Neuronal stem cell (in vitro differentiated cells): ENCODE data around the gene CLASP1.

Experiments
- DNase-seq: peaks from one replicate; pipeline ENCODE4 v3.0.0-alpha.2; 2013; ENCODE audit warnings: low spot score
- H2AFZ ChIP-seq: one replicate; pipeline ENCODE4 v1.6.1; 2013; ENCODE audit warnings: mild to moderate bottlenecking, low read length, inconsistent platforms
- H2AK5ac ChIP-seq: 2 replicates; pipeline ENCODE4 v1.6.1; 2013; ENCODE audit warnings: low read depth, mild to moderate bottlenecking, inconsistent platforms, low read length, moderate library complexity, mixed read lengths
- H2BK120ac ChIP-seq: 2 replicates; pipeline ENCODE4 v1.6.1; 2013; ENCODE audit warnings: low read depth, mild to moderate bottlenecking, inconsistent platforms, low read length, moderate library complexity, mixed read lengths
- H2BK12ac ChIP-seq: one replicate; pipeline ENCODE4 v1.6.1; 2013; ENCODE audit warnings: low read length, inconsistent platforms
- H2BK15ac ChIP-seq: 2 replicates; pipeline ENCODE4 v1.6.1; 2013; ENCODE audit warnings: mild to moderate bottlenecking, low read length, inconsistent platforms, mixed read lengths
- H2BK5ac ChIP-seq: one replicate; pipeline ENCODE4 v1.6.1; 2013; ENCODE audit warnings: inconsistent platforms, mild to moderate bottlenecking, low read length, moderate library complexity
- H3K14ac ChIP-seq: one replicate; pipeline ENCODE4 v1.6.1; 2013; ENCODE audit warnings: low read length, inconsistent platforms
- H3K18ac ChIP-seq: 2 replicates; pipeline ENCODE4 v1.6.1; 2013; ENCODE audit warnings: low read length, inconsistent platforms
- H3K23ac ChIP-seq: 2 replicates; pipeline ENCODE4 v1.6.1; 2013; ENCODE audit warnings: low read depth, mild to moderate bottlenecking, mixed read lengths, low read length, inconsistent platforms; ENCODE audit not compliant: poor library complexity
- H3K27ac ChIP-seq: replicated peaks from 3 replicates; pipeline ENCODE4 v1.5.1; 2013; ENCODE audit warnings: low read length, inconsistent platforms
- H3K27me3 ChIP-seq, 3 experiments: 2 replicates each; pipeline ENCODE4 v1.6.1; 2013; ENCODE audit warnings: low read length in 3 of 3, mild to moderate bottlenecking in 2 of 3, inconsistent platforms in 1 of 3, low read depth in 1 of 3, mixed read lengths in 1 of 3, moderate library complexity in 1 of 3; ENCODE audit not compliant: control insufficient read depth in 3 of 3, insufficient read depth in 3 of 3
- H3K36me3 ChIP-seq, 2 donors: replicated peaks in 1 of 2; 2 replicates each; pipeline ENCODE4 v1.6.1; 2013; ENCODE audit warnings: low read length in 2 of 2; ENCODE audit not compliant: control insufficient read depth in 2 of 2, insufficient read depth in 2 of 2
- H3K4ac ChIP-seq: 2 replicates; pipeline ENCODE4 v1.6.1; 2013; ENCODE audit warnings: inconsistent platforms, mild to moderate bottlenecking, low read length, moderate library complexity
- H3K4me1 ChIP-seq, 2 donors: 1 replicate in 1 of 2; 2 replicates in 1 of 2; pipeline ENCODE4 v1.6.1; 2013; ENCODE audit warnings: low read length in 2 of 2, low read depth in 1 of 2; ENCODE audit not compliant: control insufficient read depth in 2 of 2, insufficient read depth in 1 of 2
- H3K4me2 ChIP-seq: one replicate; pipeline ENCODE4 v1.6.1; 2013; ENCODE audit warnings: mild to moderate bottlenecking, low read length, inconsistent platforms; ENCODE audit not compliant: insufficient read depth, poor library complexity, severe bottlenecking
- H3K4me3 ChIP-seq, 2 donors: 2 replicates each; pipeline ENCODE4 v1.5.1; 2013; ENCODE audit warnings: low read length in 2 of 2, mild to moderate bottlenecking in 2 of 2, inconsistent platforms in 1 of 2, moderate library complexity in 1 of 2
- H3K79me1 ChIP-seq: one replicate; pipeline ENCODE4 v1.6.1; 2013; ENCODE audit warnings: low read depth, mild to moderate bottlenecking, inconsistent platforms, low read length, moderate library complexity
- H3K9ac ChIP-seq: one replicate; pipeline ENCODE4 v1.6.1; 2013; ENCODE audit warnings: mild to moderate bottlenecking, low read depth, low read length, inconsistent platforms; ENCODE audit not compliant: poor library complexity
- H3K9me3 ChIP-seq, 2 donors: replicated peaks in 1 of 2; 2 replicates each; pipeline versions ENCODE3 to v1.6.1; 2013; ENCODE audit warnings: low read length in 2 of 2, mild to moderate bottlenecking in 2 of 2, inconsistent platforms in 1 of 2, low read depth in 1 of 2, mixed read lengths in 1 of 2, moderate library complexity in 1 of 2; ENCODE audit not compliant: control insufficient read depth in 2 of 2, insufficient read depth in 1 of 2
- H4K8ac ChIP-seq: one replicate; pipeline ENCODE4 v1.6.1; 2013; ENCODE audit warnings: low read depth, mild to moderate bottlenecking, inconsistent platforms, low read length, moderate library complexity
- H4K91ac ChIP-seq: one replicate; pipeline ENCODE4 v1.6.1; 2013; ENCODE audit warnings: low read length, low read depth, mild to moderate bottlenecking, inconsistent platforms; ENCODE audit not compliant: poor library complexity
- WGBS, 2 donors: extraction: QIAGEN DNeasy Blood & Tissue Kit; methylation state at CpG; one replicate each; pipeline ENCODE4 v1.1.7; 2013; ENCODE audit warnings: missing lambda C conversion rate in 2 of 2, mixed read lengths in 1 of 2; ENCODE audit not compliant: insufficient read length in 2 of 2, insufficient replicate concordance in 1 of 2; ENCODE audit errors: extremely low coverage in 2 of 2; 5-methylcytosine and 5-hydroxymethylcytosine counted together

Gene CLASP1

DNA sequence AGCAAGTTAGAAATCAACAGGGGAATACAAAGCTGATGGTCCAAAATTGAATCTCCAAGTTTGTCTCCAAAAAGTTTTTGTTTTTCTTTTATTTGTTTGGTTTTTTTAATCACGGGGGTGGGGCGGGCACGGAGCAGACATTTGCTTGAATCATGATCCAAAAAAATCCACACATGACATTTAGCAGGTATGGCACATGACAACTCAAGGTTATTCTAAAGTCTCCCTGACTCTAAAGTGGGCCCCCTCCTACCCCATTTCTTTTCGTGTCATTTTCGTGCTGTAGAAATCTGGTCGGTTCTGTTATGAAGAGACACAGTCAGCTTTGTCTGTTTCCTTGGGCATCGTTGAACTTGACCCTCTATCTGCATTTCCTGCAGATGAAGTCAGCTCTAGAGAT lies 104.0 kb downstream of the CLASP1 start:
- DNase-seq: no peak
- H2AFZ ChIP-seq: no peak overlapping the region
- H3K79me1 ChIP-seq: peaks cover 4% of the 10 kb centered on the region
- no peak overlapping the region for H3K4me2 ChIP-seq
- no peak overlapping the region for H3K18ac ChIP-seq
- WGBS, 2 donors: no CpG with 5 or more reads among the region's 7 CpGs
- H3K23ac ChIP-seq: no peak overlapping the region
- H2BK12ac ChIP-seq: no peak overlapping the region
- peaks cover 0 to 3% of the 10 kb centered on the region in 2 donors for H3K4me1 ChIP-seq
- H3K27me3 ChIP-seq: no peaks in the 10 kb centered on the region
- H3K9ac ChIP-seq: no peak overlapping the region
- H3K27ac ChIP-seq: no peak overlapping the region
- H3K4ac ChIP-seq: no peak overlapping the region
- no peak overlapping the region for H3K4me3 ChIP-seq
- H2BK120ac ChIP-seq: no peak overlapping the region
- no peak overlapping the region for H3K14ac ChIP-seq
- H2BK15ac ChIP-seq: no peak overlapping the region
- no peaks in the 10 kb centered on the region for H3K36me3 ChIP-seq
- H2AK5ac ChIP-seq: no peak overlapping the region
- H4K91ac ChIP-seq: no peak overlapping the region
- H4K8ac ChIP-seq: no peak overlapping the region
- H2BK5ac ChIP-seq: no peak overlapping the region
- peaks cover 2 to 13% of the 10 kb centered on the region in 2 donors for H3K9me3 ChIP-seq

DNA sequence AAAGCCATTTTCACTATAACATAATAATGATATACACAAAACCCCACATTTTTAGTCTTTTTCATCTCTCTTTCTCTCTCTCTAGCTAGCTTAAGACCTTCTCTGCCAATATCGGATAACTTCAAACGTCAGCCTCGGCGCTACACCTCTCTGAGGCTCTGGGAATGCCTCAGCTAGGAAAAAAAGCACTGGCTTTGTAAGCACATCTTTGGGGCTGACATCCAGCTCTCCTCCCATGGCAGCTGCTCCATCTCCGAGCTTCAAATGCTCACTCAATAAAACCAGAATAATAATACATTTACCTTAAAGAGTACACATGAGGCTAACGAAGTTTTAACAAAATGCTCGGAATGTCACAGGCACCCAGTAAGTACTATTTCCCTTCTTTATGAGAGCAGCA lies 107.8 kb downstream of the CLASP1 start:
- no peak overlapping the region for H2AFZ ChIP-seq
- H3K79me1 ChIP-seq: peaks cover 1% of the 10 kb centered on the region
- no peak overlapping the region for H2BK120ac ChIP-seq
- no peak overlapping the region for H3K18ac ChIP-seq
- no peak overlapping the region for H3K14ac ChIP-seq
- H2AK5ac ChIP-seq: no peak overlapping the region
- H3K4me3 ChIP-seq: no peak overlapping the region
- no peaks in the 10 kb centered on the region for H3K27me3 ChIP-seq
- H3K9ac ChIP-seq: no peak overlapping the region
- H3K27ac ChIP-seq: no peak overlapping the region
- no peak overlapping the region for H4K8ac ChIP-seq
- H2BK12ac ChIP-seq: no peak overlapping the region
- H2BK5ac ChIP-seq: no peak overlapping the region
- H4K91ac ChIP-seq: no peak overlapping the region
- no CpG with 5 or more reads among the region's 7 CpGs for WGBS, 2 donors
- H3K4me1 ChIP-seq: peaks cover 1 to 3% of the 10 kb centered on the region in 2 donors
- no peak overlapping the region for H3K4me2 ChIP-seq
- H3K9me3 ChIP-seq: no peaks in the 10 kb centered on the region
- H3K4ac ChIP-seq: no peak overlapping the region
- no peak overlapping the region for H2BK15ac ChIP-seq
- DNase-seq: no peak
- H3K36me3 ChIP-seq: no peaks in the 10 kb centered on the region
- H3K23ac ChIP-seq: no peak overlapping the region

DNA sequence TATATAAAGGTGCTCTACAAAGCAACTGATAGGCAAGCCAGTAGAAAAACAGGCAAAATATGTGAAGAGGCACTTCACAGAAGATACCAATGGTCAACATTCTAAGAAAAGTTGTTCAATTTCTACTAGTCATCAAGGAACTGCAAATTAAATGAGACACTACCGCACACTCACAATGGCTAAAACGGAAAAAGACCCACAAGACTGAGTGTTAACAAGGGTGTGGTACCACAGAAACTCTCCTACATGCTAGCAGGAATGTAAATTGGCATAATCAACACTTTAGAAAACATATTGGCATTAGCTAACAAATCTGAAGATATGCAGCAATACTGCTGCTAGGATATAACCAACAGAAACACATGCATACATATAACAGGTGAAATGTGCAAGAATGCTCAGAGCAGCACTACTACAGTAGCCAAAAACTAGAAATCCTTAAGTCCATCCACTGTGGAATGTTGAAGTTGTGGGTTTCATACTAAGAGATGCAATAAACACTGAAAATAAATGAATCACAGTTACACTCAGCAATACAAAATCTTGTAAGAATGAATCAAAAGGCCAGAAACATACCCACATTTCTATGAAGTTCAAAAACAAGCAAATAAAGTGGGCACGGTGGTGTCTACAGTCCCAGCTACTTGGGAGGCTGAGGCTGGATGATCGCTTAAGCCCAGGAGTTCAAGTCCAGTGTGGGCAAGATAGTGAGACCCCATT lies 109.4 kb downstream of the CLASP1 start:
- no peak overlapping the region for H2AK5ac ChIP-seq
- no peak overlapping the region for H2BK120ac ChIP-seq
- no peak overlapping the region for H3K4me3 ChIP-seq
- H2BK15ac ChIP-seq: no peak overlapping the region
- H3K4me1 ChIP-seq: peaks cover 3 to 5% of the 10 kb centered on the region in 2 donors
- no peak overlapping the region for H3K23ac ChIP-seq
- H3K4ac ChIP-seq: no peak overlapping the region
- H3K36me3 ChIP-seq: no peaks in the 10 kb centered on the region
- no peak overlapping the region for H2AFZ ChIP-seq
- no peak overlapping the region for H3K18ac ChIP-seq
- H2BK12ac ChIP-seq: no peak overlapping the region
- peaks cover 1% of the 10 kb centered on the region for H3K79me1 ChIP-seq
- H3K9me3 ChIP-seq: no peaks in the 10 kb centered on the region
- H3K27ac ChIP-seq: no peak overlapping the region
- H3K9ac ChIP-seq: no peak overlapping the region
- no peak overlapping the region for H2BK5ac ChIP-seq
- no peak for DNase-seq
- H4K8ac ChIP-seq: no peak overlapping the region
- WGBS, 2 donors: no CpG with 5 or more reads among the region's 4 CpGs
- H3K4me2 ChIP-seq: no peak overlapping the region
- H3K27me3 ChIP-seq: no peaks in the 10 kb centered on the region
- no peak overlapping the region for H4K91ac ChIP-seq
- no peak overlapping the region for H3K14ac ChIP-seq

DNA sequence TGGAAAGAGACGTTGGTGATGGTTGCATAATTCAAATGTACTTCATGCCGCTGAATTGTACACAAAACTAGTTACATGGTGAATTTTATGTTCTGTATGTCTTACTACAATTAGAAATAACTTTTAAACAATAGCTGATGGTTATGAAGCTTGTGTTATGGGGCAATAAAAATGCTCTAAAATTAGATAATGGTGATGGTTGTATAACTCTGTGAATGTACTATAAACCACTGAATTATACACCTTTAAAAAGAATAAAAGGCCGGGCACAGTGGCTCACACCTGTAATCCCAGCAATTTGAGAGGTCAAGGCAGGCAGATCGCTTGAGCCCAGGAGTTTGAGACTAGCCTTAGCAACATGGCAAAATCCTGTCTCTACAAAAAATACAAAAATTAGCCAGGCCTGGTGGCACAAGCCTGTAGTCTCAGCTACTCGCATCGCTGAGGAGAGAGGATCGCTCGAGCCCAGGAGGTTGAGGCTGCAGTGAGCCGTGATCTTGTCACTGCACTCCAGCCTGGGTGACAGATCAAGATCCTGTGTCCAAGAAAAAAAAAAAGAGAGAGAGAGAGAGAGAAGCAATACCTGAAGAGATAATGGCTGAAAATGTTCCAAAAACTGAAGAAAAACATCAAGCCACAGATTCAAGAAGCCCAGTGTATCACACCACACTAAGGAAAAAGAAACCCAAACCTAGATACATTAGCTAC lies 112.3 kb downstream of the CLASP1 start:
- no peak overlapping the region for H3K4ac ChIP-seq
- H3K4me3 ChIP-seq: no peak overlapping the region
- no peak overlapping the region for H3K9ac ChIP-seq
- no peak overlapping the region for H3K23ac ChIP-seq
- no peak overlapping the region for H4K91ac ChIP-seq
- no peak overlapping the region for H2BK12ac ChIP-seq
- no peak overlapping the region for H3K4me2 ChIP-seq
- no peak overlapping the region for H2BK5ac ChIP-seq
- H3K18ac ChIP-seq: no peak overlapping the region
- no peak overlapping the region for H4K8ac ChIP-seq
- no peak overlapping the region for H2AK5ac ChIP-seq
- H3K27me3 ChIP-seq: no peaks in the 10 kb centered on the region
- no peak overlapping the region for H3K27ac ChIP-seq
- no peak overlapping the region for H2AFZ ChIP-seq
- no peaks in the 10 kb centered on the region for H3K9me3 ChIP-seq
- H3K4me1 ChIP-seq: peaks cover 14 to 29% of the 10 kb centered on the region in 2 donors
- WGBS, 2 donors: no CpG with 5 or more reads among the region's 9 CpGs
- DNase-seq: no peak
- H2BK15ac ChIP-seq: no peak overlapping the region
- H2BK120ac ChIP-seq: no peak overlapping the region
- H3K79me1 ChIP-seq: peaks cover 1% of the 10 kb centered on the region
- H3K36me3 ChIP-seq: no peaks in the 10 kb centered on the region
- no peak overlapping the region for H3K14ac ChIP-seq
